Islet of Langerhans (tissue), 1 donor: ENCODE results near the gene DNTTIP2.
"Not testable (repeated sequence)": the region's sequence is repeated elsewhere in the genome, so short reads cannot be mapped to it uniquely, and the experiment has no call there.

ENCODE experiments used
- FAIRE-seq: peaks from one replicate; lab custom pipeline; 2011; peaks lifted over from hg19 to GRCh38; lab: Jason Lieb, UNC

Gene DNTTIP2

DNA sequence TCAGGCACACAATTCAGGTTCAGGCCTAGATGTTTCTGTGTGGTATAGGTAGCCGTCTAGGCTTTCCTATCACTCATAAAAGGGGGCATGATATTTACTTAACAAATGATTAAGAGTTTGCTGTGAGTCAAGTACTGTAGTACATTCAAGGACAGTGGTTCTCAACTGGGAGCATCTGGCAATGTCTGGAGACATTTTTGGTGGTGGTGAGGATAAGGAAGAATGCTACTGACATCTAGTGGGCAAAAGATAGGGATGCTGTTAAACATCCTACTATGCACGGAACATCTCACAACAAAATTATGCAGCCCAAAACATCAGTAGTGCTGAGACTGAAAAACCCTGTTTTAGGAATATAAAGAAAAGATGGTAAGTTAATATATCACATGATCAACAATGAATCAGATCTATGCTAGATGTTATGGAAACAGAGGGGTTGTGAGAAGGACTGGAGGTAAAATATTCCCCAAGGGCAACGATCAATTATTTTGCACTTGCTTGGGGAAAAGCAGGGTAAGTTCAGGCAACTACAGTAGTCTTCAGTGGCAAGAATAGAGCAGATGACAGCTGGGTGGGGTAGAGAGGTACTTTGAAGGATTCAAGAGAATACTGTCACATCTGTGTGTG lies 4.9 kb downstream of the DNTTIP2 start:
- no peak for FAIRE-seq

DNA sequence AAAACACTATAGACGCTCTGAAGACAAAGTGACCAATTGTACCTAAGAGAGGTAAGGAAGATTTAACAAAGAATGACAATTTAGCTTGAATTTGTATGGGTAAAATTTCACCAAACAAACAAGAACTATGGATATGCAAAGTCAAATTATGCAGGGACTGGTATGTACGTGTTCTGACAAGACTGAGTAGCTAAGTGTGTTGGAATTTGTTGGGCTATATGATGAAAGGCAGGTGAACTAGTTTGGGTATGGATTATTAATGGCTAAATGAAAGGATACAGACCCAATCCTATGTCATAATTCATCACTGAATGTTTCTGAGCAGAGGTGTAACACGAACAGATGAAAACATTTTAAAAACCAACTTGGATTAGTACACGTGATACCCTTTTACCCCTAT lies 7.6 kb downstream of the DNTTIP2 start:
- no peak for FAIRE-seq

DNA sequence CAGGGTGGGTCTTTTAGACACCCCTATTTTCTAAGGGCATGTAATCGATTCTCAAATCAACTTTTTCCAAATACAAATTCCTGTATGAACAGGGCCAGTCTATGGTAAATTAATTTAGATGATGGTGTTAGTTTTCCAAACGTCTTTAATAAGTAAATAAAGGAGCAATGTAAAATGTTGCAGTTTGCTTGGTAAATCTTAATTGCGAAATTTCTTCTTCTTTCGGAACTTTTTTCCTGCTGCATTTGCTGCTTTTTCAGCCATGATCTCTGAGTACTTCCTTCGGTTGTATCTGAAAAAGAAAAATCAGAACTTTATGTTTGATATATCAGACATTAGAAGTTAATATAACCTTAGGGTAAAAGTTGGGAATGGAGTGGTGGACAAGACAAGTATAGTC lies 9.4 kb downstream of the DNTTIP2 start:
- FAIRE-seq: no peak

DNA sequence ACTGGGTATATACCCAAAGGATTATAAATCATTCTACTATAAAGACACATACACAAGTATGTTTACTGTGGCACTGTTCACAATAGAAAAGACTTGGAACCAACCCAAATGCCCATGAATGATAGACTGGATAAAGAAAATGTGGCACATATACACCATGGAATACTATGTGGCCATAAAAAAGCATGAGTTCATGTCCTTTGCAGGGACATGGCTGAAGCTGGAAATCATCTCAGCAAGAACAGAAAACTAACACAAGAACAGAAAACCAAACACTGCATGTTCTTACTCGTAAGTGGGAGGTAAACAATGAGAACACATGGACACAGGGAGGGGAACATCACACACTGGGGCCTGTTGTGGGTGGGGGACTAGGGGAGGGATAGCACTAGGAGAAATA lies 10.5 kb downstream of the DNTTIP2 start:
- not testable (repeated sequence) for FAIRE-seq

DNA sequence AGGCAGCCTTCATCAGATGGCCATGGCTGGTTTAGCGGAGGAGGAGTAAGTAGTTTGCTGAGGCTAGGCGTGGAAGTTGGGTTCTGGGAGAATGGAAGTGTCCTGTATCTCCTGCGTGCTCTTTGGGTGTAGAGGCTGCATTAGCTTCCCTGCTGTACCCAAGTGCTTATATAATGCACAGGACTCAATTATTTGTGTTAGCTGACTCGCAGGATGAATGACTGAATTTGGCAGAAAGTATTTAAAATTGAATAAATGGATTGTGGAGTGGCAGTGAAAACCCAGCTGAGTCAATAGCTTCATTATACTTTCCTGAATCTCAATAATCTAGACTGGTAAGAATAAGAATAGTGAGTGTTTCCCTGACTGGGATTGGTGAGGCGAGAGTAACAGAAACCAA lies 13.8 kb downstream of the DNTTIP2 start:
- FAIRE-seq: no peak

DNA sequence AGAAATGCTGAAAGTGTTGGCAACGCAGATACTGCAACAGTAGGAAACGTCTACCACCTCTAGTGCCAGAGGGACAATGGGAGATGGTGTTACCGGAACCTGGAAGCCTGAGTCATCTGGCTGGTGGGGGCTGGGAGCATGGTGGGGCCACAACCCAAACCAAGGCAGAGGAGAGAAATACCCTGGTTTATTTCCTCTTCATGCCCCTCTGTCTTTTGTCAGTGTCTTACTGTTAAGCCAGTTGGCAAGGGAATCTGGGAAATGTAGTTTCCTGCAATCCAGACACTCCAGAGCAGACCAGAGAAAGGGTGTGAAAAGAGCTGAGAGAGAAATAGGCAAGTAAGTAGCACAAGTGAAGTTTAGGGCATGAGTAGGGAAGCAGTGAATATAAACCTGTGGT lies 14.8 kb downstream of the DNTTIP2 start:
- FAIRE-seq: no peak

DNA sequence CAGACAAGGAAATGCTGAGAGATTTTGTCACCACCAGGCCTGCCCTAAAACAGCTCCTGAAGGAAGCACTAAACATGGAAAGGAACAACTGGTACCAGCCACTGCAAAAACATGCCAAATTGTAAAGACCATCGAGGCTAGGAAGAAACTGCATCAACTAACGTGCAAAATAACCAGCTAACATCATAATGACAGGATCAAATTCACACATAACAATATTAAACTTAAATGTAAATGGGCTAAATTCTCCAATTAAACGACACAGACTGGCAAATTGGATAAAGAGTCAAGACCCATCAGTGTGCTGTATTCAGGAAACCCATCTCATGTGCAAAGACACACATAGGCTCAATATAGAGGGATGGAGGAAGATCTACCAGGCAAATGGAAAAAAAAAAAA lies 21.4 kb downstream of the DNTTIP2 start:
- not testable (repeated sequence) for FAIRE-seq

DNA sequence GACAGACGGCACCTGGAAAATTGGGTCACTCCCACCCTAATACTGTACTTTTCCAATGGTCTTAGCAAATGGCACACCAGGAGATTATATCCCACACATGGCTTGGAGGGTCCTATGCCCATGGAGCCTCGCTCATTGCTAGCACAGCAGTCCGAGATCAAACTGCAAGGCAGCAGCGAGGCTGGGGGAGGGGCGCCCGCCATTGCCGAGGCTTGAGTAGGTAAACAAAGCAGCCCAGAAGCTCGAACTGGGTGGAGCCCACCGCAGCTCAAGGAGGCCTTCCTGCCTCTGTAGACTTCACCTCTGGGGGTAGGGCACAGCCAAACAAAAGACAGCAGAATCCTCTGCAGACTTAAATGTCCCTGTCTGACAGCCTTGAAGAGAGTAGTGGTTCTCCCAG lies 23.0 kb downstream of the DNTTIP2 start:
- not testable (repeated sequence) for FAIRE-seq

DNA sequence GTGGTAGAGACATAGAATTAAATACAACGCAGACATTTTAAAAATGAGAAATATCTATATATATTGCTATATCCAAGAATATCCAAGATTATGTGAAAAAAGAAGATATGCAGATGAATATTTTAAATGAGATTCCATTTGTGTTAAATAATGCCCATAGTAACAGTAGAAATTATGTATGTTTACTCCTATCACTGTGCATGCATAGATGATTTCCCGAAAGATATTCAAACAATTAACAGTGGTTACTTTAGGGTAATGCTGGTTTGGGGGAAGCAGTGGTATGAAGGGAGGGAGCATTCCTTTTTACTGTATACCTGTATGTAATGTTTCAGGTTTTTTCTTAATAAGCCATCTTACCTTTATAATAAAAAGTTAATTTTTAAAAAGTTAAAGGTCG lies 25.1 kb downstream of the DNTTIP2 start:
- FAIRE-seq: peak; percentile 68

DNA sequence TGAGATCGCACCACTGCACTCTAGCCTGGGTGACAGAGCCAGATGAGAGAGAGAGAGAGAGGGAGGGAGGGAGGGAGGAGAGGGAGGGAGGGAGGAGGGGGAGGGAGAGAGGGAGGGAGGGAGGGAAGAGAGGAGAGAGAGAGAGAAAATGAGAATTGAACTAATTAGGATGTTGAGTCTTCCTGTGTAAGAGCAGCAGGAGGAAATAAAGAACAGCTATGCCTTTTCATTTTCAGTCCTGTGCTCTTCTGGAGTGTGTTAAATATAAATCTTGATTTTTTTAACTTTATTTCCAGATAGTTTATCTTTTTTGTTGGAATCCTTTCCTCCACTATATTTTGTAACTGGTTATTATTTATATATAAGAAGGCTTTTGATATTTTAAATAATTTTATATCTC lies 27.1 kb downstream of the DNTTIP2 start:
- FAIRE-seq: peak; percentile 13

DNA sequence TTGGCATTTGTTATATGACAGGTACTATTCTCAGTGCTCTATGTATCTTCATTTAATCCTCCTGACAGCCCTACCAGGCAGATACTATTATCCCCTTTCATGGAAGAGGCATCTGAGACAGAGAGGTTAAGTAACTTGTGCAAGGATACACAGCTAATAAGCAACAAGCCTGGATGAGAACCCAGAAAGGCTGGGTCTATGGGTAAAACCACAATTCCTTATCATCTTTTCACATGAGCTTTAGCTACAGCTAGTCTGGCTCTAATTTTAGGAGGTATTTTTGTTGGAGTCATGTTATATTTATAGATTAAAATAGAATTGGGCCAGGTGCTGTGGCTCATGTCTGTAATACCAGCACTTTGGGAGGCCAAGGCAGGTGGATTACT lies 27.7 kb downstream of the DNTTIP2 start:
- FAIRE-seq: no peak

DNA sequence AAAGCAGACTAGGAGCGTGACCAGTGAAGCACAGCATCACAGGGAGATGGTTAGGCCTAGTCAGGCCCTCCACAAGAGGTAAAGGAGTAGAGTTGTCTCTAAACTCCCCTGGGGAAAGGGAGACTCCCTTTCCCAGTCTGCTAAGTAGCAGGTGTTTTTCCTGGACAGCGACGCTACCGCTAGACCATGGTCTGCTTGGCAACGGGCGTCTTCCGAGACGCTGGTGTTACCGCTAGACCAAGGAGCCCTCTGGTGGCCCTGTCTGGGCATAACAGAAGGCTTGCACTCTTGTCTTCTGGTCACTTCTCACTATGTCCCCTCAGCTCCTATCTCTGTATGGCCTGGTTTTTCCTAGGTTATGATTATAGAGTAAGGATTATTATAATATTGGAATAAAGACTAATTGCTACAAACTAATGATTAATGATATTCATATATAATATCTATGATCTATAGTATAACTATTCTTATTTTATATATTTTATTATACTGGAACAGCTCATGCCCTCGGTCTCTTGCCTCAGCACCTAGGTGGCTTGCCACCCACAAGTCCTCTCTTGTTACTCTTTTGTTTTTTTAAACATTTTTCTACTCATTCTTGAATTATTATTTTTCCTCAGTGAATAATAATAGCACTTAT lies 28.2 kb downstream of the DNTTIP2 start:
- FAIRE-seq: not testable (repeated sequence)

DNA sequence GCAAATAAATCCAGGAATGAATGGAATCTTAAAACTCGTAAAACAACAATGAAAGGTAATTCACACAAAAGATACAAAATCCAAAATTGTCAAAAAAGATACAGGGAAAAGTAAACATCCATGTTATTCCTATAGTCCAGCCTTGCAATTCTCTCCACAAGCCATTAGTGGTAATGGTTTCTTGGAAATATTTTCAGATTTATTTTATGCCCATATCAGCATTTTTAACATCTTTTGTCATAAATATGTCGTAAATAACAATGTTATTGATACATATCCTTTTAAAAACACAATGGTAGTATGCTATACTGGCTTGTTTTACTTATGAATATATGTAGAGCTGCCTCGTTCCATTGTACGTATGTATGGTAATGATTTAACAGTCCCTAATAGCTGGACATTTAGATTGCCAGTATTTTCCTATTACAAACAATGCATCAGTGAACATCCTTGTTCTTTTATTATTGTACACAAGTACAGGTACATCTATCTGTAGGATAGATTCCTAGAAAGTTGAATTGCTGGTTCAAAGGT lies 30.6 kb downstream of the DNTTIP2 start:
- no peak for FAIRE-seq

DNA sequence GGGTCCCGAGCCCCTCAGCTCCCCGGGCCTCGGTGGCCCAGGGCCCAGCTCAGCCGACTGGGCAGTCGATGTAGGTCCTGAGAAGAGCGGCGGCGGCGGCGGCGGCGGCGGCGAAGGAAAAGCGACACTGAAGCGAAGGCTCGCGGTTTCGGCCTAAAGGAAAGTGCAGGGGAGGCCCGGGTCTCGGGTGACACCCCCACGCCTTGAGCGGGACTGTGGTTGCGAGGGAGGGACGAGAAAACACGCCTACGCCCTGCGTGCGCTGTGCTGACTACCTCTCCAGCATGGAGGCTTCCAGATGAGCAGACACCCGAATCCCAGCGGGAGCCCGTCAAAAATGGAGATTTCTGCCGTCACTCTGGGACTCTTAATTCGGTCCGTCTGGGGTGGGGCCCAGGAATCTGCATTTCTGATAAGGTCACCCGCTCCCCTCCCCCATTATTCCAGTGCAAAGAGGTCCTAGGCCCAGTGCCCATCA lies 31.2 kb downstream of the DNTTIP2 start:
- no peak for FAIRE-seq

DNA sequence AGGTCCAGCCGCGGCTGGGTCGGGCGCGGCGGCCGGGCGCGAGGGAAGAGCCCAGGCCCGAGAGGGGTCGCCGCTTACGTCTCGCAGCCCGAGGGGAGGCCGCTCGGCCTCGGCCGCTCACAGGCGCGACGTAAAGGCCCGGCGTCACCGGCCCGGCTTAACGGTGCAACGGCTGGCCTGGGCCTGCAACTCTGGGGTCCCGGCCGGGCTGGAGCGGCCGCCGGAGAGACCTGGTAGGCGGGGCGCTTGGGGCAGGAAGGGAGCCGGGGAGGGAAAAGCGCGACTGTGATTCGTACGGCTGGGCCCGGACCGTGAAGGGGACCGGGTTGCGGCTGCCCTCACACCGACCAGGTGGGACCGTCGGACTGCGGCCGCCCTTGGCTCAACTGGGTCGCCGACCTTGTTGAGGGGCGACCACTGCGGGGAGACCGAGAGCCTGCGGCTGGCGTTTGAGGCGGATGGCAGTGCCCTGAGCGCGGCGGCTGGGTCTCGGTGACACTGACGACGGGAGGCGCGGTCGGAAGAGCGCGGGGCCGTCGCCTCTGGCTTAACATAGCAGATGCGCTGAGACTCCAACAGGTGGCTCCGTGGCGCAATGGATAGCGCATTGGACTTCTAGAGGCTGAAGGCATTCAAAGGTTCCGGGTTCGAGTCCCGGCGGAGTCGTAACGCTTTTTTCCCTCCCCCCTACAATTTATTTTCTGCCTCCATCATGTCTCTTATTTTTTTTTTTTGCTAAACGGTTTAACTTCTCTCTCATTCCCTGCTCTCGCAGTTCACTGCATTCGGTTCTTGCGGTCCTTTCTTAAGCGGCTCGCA lies 31.8 kb downstream of the DNTTIP2 start:
- peak; percentile 41 for FAIRE-seq

DNA sequence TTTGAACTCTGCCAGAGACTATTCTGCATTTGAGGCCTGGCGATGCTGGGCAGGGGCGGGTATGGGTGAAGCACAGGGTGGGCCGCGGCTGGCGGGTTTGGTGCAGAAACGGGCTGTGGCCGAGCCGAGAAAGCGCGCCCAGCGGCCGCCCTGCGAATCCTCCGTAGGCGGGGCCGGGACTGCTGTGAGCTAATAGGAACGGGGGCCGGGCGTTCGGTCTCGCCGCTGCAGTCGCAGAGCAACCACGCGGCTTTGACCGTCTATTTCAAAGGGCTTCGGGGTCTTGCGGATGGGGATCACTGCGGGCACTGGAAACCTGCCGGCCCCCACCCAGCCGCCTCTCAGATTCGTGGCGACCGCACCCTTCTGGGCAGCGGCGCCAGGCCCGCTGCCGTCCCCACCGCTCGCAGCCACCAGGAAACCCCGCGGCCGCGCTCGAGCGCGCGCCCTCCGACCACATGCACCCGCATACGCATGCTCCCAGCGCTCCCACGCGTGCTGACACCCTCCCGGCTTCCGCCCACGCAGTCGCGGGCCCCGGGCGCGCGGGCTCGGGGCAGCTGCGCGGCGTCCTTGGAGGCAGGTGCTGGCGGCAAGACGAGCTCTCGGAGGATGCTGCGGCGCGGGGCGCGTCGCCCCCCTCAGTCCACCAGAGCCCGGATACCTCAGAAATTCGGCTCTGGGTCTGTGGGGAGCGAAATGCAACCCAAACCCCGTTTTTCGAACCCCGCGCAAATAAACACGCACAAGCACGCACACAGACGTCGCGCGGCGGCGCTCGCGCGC lies 32.6 kb downstream of the DNTTIP2 start:
- FAIRE-seq: no peak

DNA sequence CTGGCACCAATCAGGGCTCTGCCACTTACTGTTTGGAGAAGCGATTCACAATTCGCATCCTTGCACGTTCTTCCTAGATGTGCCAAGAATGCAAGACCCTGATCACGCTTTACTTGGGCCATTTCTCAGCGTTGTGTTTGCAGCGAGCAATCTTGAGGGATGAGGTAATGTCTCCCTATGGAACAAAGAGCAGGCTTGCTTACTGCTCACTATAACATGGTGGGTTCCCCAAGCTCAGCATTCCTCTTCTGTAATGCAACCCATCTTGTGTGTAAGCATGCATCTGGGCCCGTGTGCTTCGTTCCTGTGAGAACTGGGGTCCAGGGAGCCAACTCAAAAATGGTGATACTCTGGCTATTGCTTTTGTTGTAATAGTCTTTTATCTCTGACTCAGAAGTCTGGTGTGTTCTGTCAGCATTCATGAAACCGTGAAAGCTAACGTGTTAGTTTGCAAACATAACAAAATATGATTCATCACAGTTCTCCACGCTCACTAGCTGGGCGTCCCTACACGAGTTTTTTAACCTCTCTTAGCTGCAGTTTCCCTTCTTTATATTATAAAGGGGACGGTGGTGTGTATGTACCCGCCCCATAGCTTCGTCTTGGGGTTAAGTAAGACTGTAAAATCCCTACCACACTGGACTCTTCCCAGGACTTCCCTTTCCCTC lies 33.3 kb downstream of the DNTTIP2 start:
- FAIRE-seq: no peak

DNA sequence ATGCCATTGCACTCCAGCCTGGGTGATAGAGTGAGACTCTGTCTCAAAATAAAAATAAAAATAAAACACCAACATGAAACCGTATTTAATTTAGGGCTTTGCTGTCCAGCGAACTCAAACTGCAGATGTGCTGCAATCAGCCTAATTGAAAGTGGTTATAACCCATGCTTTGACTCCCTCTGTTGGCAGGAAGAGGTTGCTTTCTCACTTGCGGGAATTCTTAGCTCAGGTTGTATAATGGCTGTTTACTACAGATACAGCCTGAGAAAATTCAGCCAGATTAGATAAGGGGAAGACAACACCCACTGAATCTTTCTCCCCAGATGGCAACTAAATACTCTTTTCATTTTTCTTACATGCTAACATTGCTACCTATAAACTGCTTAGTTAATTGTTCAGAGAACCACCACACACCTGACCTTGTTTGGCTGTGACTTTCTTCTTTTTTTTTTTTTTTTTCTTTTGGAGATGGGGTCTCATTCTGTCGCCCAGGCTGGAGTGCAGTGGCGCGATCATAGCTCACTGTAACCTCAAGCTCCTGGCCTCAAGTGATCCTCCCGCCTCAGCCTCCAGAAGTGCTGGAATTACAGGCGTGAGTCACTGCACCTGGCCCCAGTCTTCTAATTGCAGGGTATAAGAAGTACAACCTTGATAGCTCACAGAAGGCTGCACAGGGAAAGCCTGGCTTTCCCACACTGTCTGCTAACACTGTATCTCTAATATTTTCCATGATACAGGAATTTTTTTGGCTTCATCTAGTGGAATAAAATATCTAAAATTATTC lies 34.6 kb downstream of the DNTTIP2 start:
- no peak for FAIRE-seq

DNA sequence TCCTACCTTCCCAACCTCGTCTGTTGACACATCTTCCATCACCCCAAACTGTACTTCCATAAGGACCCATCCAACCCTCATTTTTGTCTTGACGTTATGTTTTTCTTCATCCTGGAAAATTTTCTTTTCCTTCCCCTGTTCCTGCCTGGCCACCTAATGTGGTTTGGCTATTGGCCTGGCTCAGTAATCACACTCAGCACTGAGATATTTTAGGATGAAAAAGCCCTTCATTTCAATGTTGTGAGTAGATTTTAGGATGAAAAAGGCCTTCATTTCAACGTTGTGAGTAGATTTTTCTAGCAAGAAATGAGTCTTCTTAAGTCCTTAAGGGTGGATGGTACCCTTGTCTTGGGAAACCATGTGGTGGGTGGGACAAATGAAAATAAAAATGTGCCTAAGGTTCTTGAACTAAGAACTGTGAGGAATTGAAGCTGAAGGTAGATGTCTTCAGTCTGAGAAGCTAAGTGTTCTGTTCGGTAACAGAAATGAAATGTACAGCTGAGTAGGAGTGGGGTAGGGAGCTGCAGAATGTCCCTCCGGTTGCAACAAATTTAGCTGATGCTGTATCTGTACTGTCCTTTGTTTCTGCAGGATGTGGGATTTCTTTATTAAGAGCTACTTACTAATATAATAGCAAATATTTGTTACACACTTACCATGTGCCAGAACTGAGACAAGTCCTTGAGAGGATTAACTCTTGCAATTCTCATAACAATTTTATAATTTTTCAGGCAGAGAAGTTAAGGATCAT lies 36.1 kb downstream of the DNTTIP2 start:
- FAIRE-seq: no peak

DNA sequence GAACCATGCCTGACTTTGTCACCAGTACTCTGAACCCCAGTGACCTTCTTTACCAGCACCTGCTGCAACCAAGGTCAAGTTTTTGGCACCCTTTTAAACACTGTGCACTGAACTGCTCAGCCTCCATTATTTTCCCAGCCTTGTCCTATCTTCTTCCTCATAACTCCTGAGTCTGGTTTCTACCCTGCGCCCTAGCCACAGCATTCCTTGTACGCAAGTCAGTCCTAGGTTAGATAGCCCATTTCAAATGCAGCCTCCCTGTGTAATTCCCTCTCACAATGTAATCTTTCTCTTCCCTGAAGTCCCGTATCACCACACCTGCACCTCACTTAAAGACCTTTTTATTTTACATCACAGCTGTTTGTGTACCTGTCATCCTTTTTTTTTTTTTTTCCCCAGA lies 37.2 kb downstream of the DNTTIP2 start:
- no peak for FAIRE-seq
